HG03378 (cell line): Measurements from ENCODE around the gene KIF13A.
A peak's percentile ranks its signal among the peaks of the same experiment; 100 is the strongest.
"Not testable (repeated sequence)": the region's sequence is repeated elsewhere in the genome, so short reads cannot be mapped to it uniquely, and the experiment has no call there.

ENCODE experiments used
- ATAC-seq: cut with Tn5 transposase; IDR thresholded peaks from one replicate; pipeline ENCODE4 v1.9.1; 2021; ENCODE audit warnings: mild to moderate bottlenecking, moderate library complexity; ENCODE audit not compliant: unreplicated experiment

KIF13A gene

GRCh38 chr6:17740559-17741220, 246.7 kb downstream of the KIF13A start:
- no peak for ATAC-seq

- no peak for ATAC-seq
Measured at GRCh38 chr6:17737704-17738252, 249.7 kb downstream of the KIF13A start.

- ATAC-seq: not testable (repeated sequence)
Measured at GRCh38 chr6:17735311-17735710, 252.1 kb downstream of the KIF13A start.

GRCh38 chr6:17730078-17730704, 257.2 kb downstream of the KIF13A start:
- no peak for ATAC-seq

GRCh38 chr6:17729223-17730077, 258.0 kb downstream of the KIF13A start:
- no peak for ATAC-seq

- no peak for ATAC-seq
Measured at GRCh38 chr6:17728551-17729222, 258.7 kb downstream of the KIF13A start.

- no peak for ATAC-seq
Measured at GRCh38 chr6:17725083-17725482, 262.4 kb downstream of the KIF13A start.

- no peak for ATAC-seq
Measured at GRCh38 chr6:17724341-17724740, 263.1 kb downstream of the KIF13A start.

- ATAC-seq: no peak
Measured at GRCh38 chr6:17721671-17722070, 265.8 kb downstream of the KIF13A start.

- ATAC-seq: no peak
Measured at GRCh38 chr6:17719323-17720041, 268.0 kb downstream of the KIF13A start.

- no peak for ATAC-seq
Measured at GRCh38 chr6:17716221-17716620, 271.2 kb downstream of the KIF13A start.

GRCh38 chr6:17714879-17715851, 272.3 kb downstream of the KIF13A start:
- ATAC-seq: peak; percentile 85

GRCh38 chr6:17714177-17714576, 273.3 kb downstream of the KIF13A start:
- no peak for ATAC-seq

- ATAC-seq: no peak
Measured at GRCh38 chr6:17712576-17712975, 274.9 kb downstream of the KIF13A start.

GRCh38 chr6:17710331-17710730, 277.1 kb downstream of the KIF13A start:
- no peak for ATAC-seq

GRCh38 chr6:17709476-17709875, 278.0 kb downstream of the KIF13A start:
- ATAC-seq: no peak
